ENCODE data around the gene PLXDC2. TPM values are rescaled to one million over a fixed set of nuclear protein-coding genes. Genes with fewer than 3 reads are reported as not detected.

The PLXDC2 gene
- total and polyA plus RNA-seq, 7 donors: 1.8 to 44.6 (median 18.2) TPM

GRCh38 chr10:19835952-19836351 lies 19.7 kb downstream of the PLXDC2 start:
- TF ChIP-seq CTCF (IDR thresholded peaks at IDR 0.05) (no peak), POLR2AphosphoS5 (IDR thresholded peaks at IDR 0.05) (no peak), EP300 (IDR thresholded peaks at IDR 0.05) (no peak), POLR2A (IDR thresholded peaks at IDR 0.05) (no peak)
- DNase-seq: no peak
- intact Hi-C loops (cut with DNase I): no loop called here
- WGBS, 2 donors: 95% methylated on average over 2 of the region's 2 CpGs
- H3K27ac ChIP-seq: no peak overlapping the region
- no peaks in the 10 kb centered on the region for H3K36me3 ChIP-seq
- H3K4me3 ChIP-seq: no peak overlapping the region
- H3K9me3 ChIP-seq: no peaks in the 10 kb centered on the region
- H3K4me1 ChIP-seq: peaks cover 0 to 3% (median 0%) of the 10 kb centered on the region in 4 donors
- H3K27me3 ChIP-seq: no peaks in the 10 kb centered on the region

GRCh38 chr10:19839090-19839489 lies 22.9 kb downstream of the PLXDC2 start:
- no peaks in the 10 kb centered on the region for H3K4me1 ChIP-seq

GRCh38 chr10:19839552-19839951 lies 23.3 kb downstream of the PLXDC2 start:
- no peaks in the 10 kb centered on the region for H3K4me1 ChIP-seq
- H3K36me3 ChIP-seq: no peaks in the 10 kb centered on the region
- intact Hi-C loops (cut with DNase I): no loop called here
- H3K9me3 ChIP-seq: no peaks in the 10 kb centered on the region
- H3K27ac ChIP-seq: no peak overlapping the region
- WGBS, 2 donors: 82 to 83% methylated on average over 4 of the region's 4 CpGs
- DNase-seq: no peak
- no peaks in the 10 kb centered on the region for H3K27me3 ChIP-seq
- TF ChIP-seq CTCF (IDR thresholded peaks at IDR 0.05) (no peak), POLR2AphosphoS5 (IDR thresholded peaks at IDR 0.05) (no peak), EP300 (IDR thresholded peaks at IDR 0.05) (no peak), POLR2A (IDR thresholded peaks at IDR 0.05) (no peak)
- H3K4me3 ChIP-seq: no peak overlapping the region

More at GRCh38 chr10:19839090-19839489, 22.9 kb downstream of the PLXDC2 start:
- Histone ChIP-seq H3K27me3 (no peaks in the 10 kb centered on the region), H3K9me3 (no peaks in the 10 kb centered on the region), H3K27ac (no peak overlapping the region), H3K4me3 (no peak overlapping the region), H3K36me3 (no peaks in the 10 kb centered on the region)
- intact Hi-C loops (cut with DNase I): no loop called here
- no peak for DNase-seq
- 86 to 87% methylated on average over 3 of the region's 3 CpGs for WGBS, 2 donors
- TF ChIP-seq POLR2AphosphoS5 (IDR thresholded peaks at IDR 0.05): no peak
- TF ChIP-seq POLR2A (IDR thresholded peaks at IDR 0.05): no peak
- TF ChIP-seq EP300 (IDR thresholded peaks at IDR 0.05): no peak
- TF ChIP-seq CTCF (IDR thresholded peaks at IDR 0.05): no peak

GRCh38 chr10:19840776-19841175 lies 24.5 kb downstream of the PLXDC2 start:
- intact Hi-C loops (cut with DNase I): no loop called here
- no peak for TF ChIP-seq EP300 (IDR thresholded peaks at IDR 0.05)
- Histone ChIP-seq H3K27me3 (no peaks in the 10 kb centered on the region), H3K4me3 (no peak overlapping the region), H3K9me3 (no peaks in the 10 kb centered on the region), H3K27ac (no peak overlapping the region), H3K4me1 (peaks cover 0 to 3% (median 0%) of the 10 kb centered on the region in 4 donors), H3K36me3 (no peaks in the 10 kb centered on the region)
- 97% methylated on average over 3 of the region's 3 CpGs for WGBS, 2 donors
- DNase-seq: no peak

- Histone ChIP-seq H3K36me3 (no peaks in the 10 kb centered on the region), H3K4me1 (peaks cover 0 to 7% (median 0%) of the 10 kb centered on the region in 4 donors), H3K9me3 (no peaks in the 10 kb centered on the region), H3K27ac (no peak overlapping the region), H3K27me3 (no peaks in the 10 kb centered on the region), H3K4me3 (no peak overlapping the region)
- WGBS, 2 donors: 76 to 85% methylated on average over 1 of the region's 1 CpG
- DNase-seq: no peak
- no peak for TF ChIP-seq POLR2A (IDR thresholded peaks at IDR 0.05)
- TF ChIP-seq EP300 (IDR thresholded peaks at IDR 0.05): no peak
- no peak for TF ChIP-seq CTCF (IDR thresholded peaks at IDR 0.05)
- TF ChIP-seq POLR2AphosphoS5 (IDR thresholded peaks at IDR 0.05): no peak
- intact Hi-C loops (cut with DNase I): no loop called here
Measured at GRCh38 chr10:19843487-19843886, 27.3 kb downstream of the PLXDC2 start.
